NCI-H345 treated with DMSO at 0.1 percent for 48 hours (cell line): ENCODE results near the gene GRN.
"Not testable (repeated sequence)": the region's sequence is repeated elsewhere in the genome, so short reads cannot be mapped to it uniquely, and the experiment has no call there.

Experiments
- DNase-seq: peaks from one replicate; lab custom pipeline; 2025; ENCODE audit not compliant: unreplicated experiment; lab: John Stamatoyannopoulos, UW

The GRN gene

DNA sequence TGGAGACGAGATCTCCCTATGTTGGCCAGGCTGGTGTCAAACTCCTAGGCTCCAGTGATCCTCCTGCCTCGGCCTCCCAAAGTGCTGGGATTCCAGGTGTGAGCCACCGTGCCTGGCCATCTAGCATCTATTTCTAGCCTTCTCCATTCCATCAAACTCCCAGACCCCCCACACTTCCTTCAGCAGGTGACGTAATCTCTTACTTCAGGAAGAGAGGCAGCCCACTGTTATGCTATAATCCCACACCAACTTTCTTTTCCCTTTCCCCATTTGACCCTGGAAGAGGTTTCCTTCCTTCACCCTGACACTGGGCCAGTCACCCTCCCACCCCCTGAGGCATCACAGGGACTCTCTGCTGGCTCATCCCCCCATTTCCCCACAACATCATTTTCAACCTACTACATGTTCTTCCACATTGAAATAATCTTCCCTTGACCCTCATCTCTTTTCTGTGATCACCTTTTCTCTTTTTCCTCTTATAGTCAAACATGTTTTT is 36.8 kb downstream of the GRN start:
- DNase-seq = no peak

DNA sequence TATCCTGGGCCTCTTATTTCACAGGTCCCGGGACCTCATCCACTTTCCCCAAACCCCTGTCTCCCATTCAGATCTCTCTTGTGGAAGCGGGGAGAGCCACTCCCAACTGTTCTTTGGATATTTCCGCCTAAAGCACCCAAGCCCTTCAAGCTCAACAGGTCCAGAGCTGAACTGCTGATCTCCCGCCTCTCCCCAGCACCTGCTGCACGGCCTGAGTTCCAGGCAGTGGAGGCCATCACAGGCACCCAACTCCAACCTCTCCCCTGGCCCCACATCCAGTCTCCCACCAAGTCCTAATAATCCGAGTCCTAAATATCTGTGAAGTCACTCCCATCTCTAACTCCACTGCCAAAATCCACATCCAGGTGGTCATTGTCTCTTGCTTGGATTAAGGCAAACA is 37.8 kb downstream of the GRN start:
- no peak for DNase-seq

- no peak for DNase-seq
Measured at GRCh38 chr17:44383363-44383762, 38.3 kb downstream of the GRN start.

DNA sequence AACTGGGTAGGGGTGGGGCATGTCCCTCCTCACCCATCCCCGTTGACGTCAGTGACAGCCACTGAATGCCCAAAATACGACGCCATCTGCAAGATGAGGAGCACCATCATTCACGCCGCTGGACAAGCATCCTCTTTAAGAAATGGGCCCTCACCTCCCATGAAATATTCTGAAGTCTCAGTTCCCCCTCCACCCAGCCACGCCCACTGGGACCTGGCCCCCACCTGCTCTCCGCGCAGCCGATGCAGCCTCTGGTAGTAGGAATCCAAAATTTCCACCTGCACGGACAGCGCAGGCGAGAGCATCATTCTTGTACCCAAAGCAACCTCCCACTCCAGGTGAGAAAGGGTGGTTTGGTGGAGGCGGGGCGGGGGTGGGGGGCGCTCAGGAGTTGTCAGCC is 38.8 kb downstream of the GRN start:
- no peak for DNase-seq

DNA sequence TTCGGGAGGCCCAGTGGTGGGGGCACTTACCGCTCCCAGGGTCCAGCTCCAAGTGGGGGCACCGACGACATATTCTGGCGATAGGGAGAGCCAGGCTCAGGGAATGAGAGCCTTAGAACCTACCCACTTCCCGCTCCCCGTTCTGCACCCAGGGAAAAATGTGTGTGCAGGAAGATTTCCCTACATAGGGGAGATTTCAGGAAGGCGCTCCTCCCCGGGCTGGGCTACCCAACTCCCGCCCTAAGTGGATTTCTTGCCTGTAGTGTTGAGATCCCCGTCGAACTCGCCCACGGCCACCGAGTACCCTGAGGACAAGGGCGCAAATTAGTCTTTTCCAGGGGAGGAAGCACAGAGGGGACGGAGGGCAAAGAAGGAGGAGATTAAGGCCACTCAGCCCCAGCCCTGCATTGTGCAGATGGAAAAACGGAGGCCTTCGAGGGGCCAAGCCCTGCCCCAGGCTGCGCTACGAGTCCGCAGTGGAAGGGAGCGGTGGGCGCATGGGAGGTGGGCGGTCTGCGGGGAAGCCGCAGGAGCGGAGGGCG is 39.2 kb downstream of the GRN start:
- DNase-seq = no peak

DNA sequence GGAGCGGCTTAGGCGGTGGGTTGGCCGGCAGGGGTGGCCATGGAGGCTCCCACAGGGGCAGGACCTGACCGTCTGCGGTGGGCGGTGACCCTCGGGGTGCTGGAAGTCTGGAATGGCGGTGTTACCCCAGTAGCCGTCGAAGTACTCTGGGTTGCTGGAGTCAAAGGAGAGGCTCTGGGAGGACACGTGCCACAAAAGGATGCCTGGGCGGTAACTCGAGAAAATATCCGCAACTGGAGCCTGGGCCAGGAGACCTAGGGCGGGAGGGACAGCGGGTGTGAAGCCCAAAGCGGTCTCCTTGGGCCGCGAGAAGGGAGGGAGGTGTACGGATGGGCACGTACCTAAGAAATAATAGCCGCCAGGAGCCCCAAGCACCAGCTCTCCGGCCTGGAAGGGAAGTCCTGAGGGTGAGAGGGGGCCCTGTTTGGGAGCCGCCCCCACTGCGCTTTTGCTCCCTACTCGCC is 39.8 kb downstream of the GRN start:
- DNase-seq = no peak

DNA sequence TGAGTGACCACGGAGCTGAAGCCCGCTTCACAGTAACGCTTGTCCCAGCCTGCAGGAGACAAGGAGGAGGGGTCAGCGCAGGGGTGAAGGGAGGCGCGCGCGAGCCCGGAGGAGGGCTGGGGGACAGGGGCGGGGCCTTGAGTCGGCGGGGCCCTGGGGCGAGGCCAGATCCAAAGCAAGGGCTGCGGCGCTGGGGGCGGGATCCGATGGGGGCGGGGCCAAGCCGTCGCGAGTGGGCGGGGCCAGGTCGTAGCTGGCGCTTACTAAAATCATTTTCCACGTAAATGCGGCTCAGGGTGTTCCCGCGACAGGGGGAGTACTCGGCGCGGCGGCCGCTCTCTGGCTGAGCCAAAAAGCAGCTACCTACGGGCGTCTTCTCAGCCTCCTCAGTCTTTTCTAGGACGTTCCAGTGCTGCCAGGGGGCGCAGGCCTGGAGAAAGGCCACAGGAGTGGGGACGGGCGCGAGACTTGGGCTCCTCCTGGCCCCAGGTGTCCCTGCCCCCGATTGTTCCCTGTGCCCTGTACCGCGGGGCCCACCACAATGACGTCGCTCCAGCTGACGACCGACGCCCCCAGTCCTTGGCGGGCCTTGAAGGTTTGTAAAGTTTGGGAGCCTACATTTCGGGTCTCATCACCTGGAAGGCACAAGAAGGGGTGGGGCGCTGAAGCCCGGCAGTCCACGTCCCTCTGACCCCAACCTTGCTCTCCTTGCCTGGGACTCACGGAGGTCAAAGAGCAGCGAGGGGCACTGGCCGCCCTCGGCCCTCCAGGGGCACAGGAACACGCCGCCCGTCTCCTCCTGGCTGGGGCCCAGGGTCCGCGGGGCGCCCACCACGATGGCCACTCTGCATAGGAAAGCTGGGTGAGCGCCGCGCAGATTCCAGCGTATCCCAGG is 40.4 kb downstream of the GRN start:
- DNase-seq = peak; percentile 50

DNA sequence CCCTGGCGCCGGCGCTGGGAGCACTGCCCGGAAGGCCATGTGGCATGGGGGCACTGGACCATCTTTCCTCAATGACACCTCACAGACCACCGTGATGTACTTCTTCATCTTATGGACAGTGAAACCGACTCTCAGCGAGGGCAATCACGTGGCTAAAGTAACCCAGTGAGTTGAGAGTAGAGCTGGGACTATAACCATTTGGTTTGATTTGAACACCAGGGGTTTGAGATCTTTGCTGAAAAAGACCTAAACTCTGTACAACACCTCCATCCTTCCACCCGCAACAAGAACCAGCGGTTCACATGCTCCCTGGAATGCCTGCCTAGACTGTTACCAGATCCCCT is 41.1 kb downstream of the GRN start:
- DNase-seq = no peak

DNA sequence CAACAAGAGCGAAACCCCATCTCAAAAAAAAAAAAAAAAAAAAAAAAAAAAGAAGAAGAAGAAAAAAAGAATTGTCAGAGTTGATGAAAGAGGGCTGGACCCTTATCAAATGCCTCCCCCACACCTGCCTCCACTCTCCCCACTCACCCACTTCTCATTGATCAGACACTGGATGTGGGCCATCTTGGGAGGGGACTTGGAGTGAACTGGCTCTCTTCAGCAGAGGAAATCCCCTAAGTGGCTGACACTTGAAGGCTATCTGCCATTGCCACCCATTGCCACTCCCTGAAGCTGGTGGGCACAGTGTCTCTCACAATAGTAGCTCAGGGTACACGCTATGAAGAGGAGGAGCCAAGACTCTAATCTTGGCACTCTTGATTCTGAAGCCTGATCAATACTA is 42.7 kb downstream of the GRN start:
- no peak for DNase-seq

- no peak for DNase-seq
Measured at GRCh38 chr17:44389281-44389680, 44.2 kb downstream of the GRN start, which contains the start of gene ITGA2B. ITGA2B (minus strand) TSS chr17:44389649; CDS start chr17:44389473, 176 bp downstream.

DNA sequence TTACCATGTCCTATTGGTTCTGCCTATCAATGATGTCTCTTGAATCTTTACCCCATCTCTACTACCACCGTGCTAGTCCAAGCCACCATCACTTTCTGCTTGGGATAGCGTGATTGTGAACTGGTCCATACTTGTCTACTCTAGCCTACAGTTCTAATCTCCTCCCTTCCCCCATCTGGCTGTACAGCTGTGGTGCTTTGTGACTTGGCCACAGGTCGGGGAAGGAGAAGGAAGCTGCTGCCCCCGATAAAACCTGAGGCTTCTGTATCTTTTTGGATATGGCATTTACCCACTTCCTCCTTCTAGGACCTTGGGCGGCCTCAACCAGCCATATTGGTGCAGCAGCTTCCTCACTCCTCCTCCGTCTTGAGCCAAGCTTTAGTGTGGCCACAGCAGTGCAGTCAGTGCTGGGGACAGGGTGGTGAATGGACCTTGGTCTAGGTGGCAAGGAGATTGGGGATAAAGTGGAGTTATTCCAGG is 44.7 kb downstream of the GRN start:
- no peak for DNase-seq

GRCh38 chr17:44390250-44390870 is 45.3 kb downstream of the GRN start:
- DNase-seq = no peak

DNA sequence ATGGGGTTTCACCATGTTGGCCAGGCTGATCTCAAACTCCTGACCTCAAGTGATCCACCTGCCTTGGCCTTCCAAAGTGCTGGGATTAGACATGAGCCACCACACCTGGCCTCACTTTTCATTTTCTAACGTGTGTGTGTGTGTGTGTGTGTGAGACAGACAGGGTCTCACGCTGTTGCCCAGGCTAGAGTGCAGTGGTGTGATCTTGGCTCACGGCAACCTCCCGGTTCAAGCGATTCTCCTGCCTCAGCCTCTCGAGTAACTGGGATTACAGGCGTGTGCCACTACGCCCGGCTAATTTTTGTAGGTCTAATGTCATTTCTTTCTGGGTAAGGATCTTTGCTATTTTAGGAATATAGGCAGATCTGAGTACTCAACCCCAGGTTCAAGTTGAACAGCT is 49.0 kb downstream of the GRN start:
- DNase-seq = not testable (repeated sequence)

- DNase-seq = no peak
Measured at GRCh38 chr17:44394833-44395232, 49.7 kb downstream of the GRN start.

DNA sequence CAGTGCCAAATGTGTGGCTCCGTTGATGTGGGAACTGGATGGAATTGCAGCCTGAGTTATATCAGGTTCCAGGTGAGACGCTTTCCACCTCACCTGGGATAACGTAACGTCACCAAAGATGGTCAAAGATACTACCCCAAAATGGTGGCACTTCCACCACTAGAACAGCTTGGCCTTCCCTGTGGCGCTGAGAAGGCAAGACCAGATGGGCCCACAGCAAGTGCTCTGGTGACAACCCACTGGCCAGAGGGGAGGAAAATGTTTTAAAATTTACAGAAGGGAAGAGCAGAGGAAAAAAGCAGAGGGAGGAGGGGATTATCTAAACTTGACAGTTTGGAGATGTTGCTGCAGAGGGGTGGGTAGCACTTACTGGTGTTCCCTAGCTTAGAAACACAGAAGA is 51.8 kb downstream of the GRN start:
- DNase-seq = no peak

DNA sequence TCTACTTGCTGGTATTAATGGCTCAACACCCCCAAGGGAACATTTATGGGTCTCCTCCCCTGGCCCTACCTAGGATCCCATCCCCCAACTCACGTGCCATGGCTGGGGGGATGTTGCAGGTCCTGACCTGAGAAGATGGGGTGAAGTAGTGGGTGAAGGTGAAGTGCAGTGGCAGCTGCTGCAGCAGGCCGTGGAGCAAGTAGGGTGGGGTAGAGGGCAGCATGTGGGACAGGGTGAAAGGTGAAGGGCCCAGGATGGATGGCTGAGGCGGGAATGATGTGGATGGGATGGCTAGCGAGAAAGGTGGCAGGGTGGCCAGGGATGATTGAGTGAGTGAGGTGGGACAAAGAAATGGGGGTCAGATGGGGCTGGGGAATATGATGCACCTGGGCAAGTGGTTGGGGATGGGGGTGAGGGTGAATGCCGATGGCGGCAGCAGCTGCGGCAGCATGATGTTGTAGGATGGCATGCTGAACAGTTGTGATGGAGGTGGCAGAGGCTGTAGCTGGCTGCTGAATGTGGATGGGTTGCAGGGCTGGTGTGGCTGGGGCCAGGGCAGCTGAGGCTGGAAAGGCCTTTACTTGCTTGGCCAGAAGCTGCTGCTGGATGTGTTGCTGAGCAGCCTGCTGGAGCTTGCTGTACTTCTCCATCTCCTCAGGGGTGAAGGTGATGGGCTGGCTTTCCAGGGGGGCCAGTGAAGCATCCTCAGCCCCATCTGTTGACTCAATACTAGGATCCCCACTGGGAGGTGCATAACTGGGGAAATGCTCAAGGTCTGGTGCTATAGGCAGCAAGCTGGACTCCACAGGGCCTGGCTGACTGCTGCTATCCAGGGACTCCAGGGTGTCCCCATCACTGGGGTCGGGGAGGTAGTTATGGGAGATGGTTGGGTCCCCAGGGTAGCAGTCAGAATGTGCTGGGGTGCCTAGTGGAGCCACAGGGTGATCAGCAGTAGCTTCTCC is 52.7 kb downstream of the GRN start:
- no peak for DNase-seq

DNA sequence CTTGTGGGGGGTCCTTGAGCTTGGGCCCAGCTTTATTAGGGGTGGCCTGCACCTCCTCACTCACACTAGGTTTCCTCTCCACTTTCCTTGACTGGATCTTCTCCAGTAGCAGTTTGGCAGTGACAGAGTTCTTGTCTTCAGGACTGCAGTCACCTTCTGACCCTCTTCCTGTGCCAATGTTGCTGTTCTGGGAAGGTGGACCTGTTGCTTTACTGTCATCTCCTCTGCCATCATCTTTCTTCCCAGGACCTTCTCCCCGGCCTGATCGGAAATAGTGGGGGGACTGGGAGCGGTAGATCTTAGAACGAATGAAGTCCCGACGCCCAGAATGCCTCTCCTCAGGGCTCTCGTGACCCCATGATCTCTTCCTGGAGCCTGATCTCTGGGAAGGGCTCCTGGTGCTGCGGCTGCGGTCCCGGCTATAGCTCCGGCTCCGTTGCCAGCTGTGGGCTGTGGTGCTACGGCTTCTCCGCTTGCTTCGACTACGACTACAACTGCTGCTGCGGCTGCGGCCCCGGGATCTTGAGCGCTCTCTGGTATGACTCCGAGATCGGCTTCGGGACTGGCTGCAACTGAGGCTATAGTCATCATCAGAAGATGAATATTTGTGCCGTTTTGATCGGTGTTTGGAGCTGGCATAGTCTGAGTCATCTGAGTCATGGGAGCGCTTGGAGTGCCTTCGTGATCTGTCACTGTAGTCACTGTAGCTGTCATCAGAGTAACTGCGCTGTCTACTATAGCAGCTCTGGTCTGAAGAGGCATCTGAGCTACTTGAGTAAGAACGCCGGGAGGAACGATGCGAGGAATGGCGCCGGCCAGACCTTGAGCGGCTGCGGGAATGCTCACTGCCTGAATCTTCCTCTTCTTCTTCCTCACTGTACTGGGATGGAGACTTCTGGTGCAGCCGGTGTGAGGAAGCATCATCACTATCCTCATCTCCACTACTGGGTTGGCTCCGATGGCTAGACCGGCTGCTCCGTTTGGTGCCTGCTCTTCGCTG is 53.9 kb downstream of the GRN start:
- no peak for DNase-seq

DNA sequence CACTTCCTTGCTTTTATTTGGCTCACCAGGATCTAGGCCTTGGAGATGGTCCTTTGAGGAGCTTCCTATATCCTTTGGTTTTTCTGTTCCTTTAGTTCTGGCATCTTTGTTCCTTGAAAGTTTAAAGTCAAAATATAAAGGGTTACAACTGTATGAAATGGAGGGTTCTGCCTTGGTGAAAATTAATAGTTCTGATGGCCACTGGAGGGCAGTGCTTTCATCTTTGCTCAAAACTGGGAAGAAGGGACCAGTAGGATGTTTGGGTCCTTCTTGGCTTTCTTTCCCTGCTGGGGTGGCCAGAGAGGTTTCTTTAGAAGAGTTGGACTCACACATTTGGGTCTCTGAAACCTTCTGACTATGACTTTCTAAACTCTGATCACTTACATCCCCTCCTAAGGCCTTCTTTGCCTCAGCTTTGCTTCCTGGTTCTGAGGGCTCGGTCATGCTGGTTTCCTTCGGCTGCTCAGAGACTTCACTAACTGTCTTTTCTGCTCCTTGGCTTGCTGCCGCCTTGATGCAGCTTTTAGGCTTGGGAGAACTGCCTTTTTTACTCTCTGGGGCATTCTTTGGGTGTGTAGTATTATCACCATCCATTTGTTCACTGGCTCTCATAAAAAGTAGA is 55.2 kb downstream of the GRN start:
- no peak for DNase-seq
